Thyroid gland (tissue), 4 donors: ENCODE measurements around the gene MEGF10.

ENCODE experiments used
- POLR2A ChIP-seq, 2 donors: fragments of 450-650 bp; IDR thresholded peaks; one replicate each; pipeline ENCODE4 v1.6.1; 2017; ENCODE audit warnings: antibody characterized with exemption in 2 of 2, mild to moderate bottlenecking in 2 of 2, moderate library complexity in 1 of 2
- TF ChIP-seq, protein P1 (sequence below), 6 experiments: fragments of 200-600 bp in 3 of 6; fragments of 450-650 bp in 3 of 6; sonication (generic) in 3 of 6; IDR thresholded peaks; one replicate each; pipeline ENCODE4 v1.5.1; 2016 to 2019; ENCODE audit warnings: antibody characterized with exemption in 6 of 6, mild to moderate bottlenecking in 2 of 6, inconsistent platforms in 1 of 6, moderate library complexity in 1 of 6

DNA sequence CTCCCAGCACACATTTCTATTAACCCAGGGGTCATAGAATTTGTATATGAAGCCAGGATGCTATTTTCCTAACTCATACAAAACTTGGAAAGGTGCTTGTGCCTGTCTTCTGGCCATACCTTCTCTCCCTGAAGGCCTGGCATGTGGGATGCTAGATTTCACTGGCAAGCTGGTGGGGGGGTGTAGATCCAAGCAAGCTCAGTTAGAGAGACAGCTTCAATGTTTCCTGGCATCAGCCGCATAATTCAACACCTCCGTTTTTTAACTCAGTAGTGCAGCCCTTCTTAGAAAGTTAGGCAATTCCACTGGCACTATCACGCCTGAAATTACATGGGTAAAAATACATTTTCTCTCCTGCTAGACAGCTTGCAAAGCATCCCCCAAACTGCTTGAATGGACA lies 51.8 kb downstream of the MEGF10 start:
- no peak for TF ChIP-seq POLR2A (IDR thresholded peaks at IDR 0.05)
- TF ChIP-seq, protein P1, sequence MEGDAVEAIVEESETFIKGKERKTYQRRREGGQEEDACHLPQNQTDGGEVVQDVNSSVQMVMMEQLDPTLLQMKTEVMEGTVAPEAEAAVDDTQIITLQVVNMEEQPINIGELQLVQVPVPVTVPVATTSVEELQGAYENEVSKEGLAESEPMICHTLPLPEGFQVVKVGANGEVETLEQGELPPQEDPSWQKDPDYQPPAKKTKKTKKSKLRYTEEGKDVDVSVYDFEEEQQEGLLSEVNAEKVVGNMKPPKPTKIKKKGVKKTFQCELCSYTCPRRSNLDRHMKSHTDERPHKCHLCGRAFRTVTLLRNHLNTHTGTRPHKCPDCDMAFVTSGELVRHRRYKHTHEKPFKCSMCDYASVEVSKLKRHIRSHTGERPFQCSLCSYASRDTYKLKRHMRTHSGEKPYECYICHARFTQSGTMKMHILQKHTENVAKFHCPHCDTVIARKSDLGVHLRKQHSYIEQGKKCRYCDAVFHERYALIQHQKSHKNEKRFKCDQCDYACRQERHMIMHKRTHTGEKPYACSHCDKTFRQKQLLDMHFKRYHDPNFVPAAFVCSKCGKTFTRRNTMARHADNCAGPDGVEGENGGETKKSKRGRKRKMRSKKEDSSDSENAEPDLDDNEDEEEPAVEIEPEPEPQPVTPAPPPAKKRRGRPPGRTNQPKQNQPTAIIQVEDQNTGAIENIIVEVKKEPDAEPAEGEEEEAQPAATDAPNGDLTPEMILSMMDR (IDR thresholded peaks at IDR 0.05), result no peak
